Activated B cell treated with CpG ODN at 0.5 μM for 24 hours (primary cell): ENCODE results near the gene ZNF490. TPM values are rescaled to one million over a fixed set of nuclear protein-coding genes. Genes with fewer than 3 reads are reported as not detected.

ENCODE experiments used
- ATAC-seq: fragments of 200-7000 bp; cut with Tn5 transposase; one replicate; pipeline ENCODE4 v1.10.0; 2021; ENCODE audit warnings: low read depth, mild to moderate bottlenecking, moderate library complexity
- CTCF ChIA-PET: fragments of 350-600 bp; sonication (Branson Sonifier 250); formaldehyde crosslinking; loops from one replicate; lab custom pipeline; 2021; ENCODE audit warnings: antibody characterized with exemption; lab: Charles Lee
- POLR2A ChIA-PET: fragments of 350-600 bp; sonication (Branson Sonifier 250); formaldehyde crosslinking; loops from one replicate; lab custom pipeline; 2021; ENCODE audit warnings: antibody characterized with exemption; lab: Charles Lee
- DNase-seq: peaks from one replicate; pipeline ENCODE4 v3.0.0; 2022
- H3K27ac Mint-ChIP-seq: one replicate; pipeline ENCODE4 v1.8.0; 2020; ENCODE audit warnings: mixed read lengths
- H3K27me3 Mint-ChIP-seq: one replicate; pipeline ENCODE4 v1.8.0; 2021; ENCODE audit warnings: mixed read lengths
- H3K36me3 Mint-ChIP-seq: one replicate; pipeline ENCODE4 v1.8.0; 2021; ENCODE audit warnings: low read depth, mixed read lengths
- H3K4me1 Mint-ChIP-seq: one replicate; pipeline ENCODE4 v1.8.0; 2021; ENCODE audit warnings: mixed read lengths
- H3K4me3 Mint-ChIP-seq: one replicate; pipeline ENCODE4 v1.8.0; 2020; ENCODE audit warnings: mild to moderate bottlenecking, mixed read lengths
- H3K9me3 Mint-ChIP-seq: one replicate; pipeline ENCODE4 v1.8.0; 2020; ENCODE audit warnings: mixed read lengths
- CTCF ChIP-seq: fragments of 200-600 bp; IDR thresholded peaks from one replicate; pipeline ENCODE4 v1.8.0; 2022; ENCODE audit warnings: antibody characterized with exemption, mild to moderate bottlenecking
- intact Hi-C: fragments of 100-400 bp; cut with micrococcal nuclease; formaldehyde crosslinking; loops from one replicate; pipeline ENCODE4 v1.15.1; 2024
- total RNA-seq: library from RNA; stranded (reverse); gene quantifications from 2 replicates; pipeline ENCODE4 v1.2.3, GENCODE V29; 2022

ZNF490 gene
- total RNA-seq, 1 donor from 2014 or later, result 15.6 TPM

- ATAC-seq (no peak), DNase-seq (no peak)
- ChIA-PET POLR2A (interaction anchor here (0.7 kb wide), 1 partner anchor 22 kb away, joined by 3 read pairs; no protein-coding TSS in a partner anchor), CTCF (interaction anchor here (1.7 to 2.0 kb wide), 2 partner anchors 34 to 75 kb away, joined by 9 to 15 read pairs; no protein-coding TSS in a partner anchor)
- Mint-ChIP-seq H3K4me3 (no peak overlapping the region), H3K9me3 (no peaks in the 10 kb centered on the region), H3K27me3 (no peaks in the 10 kb centered on the region), H3K4me1 (peaks cover 24% of the 10 kb centered on the region), H3K36me3 (peaks cover 11% of the 10 kb centered on the region), H3K27ac (no peak overlapping the region)
- TF ChIP-seq CTCF, result no peak
- intact Hi-C loops, result no loop called here
Observed at GRCh38 chr19:12638611-12639182, 28.1 kb upstream of the ZNF490 start.

DNA sequence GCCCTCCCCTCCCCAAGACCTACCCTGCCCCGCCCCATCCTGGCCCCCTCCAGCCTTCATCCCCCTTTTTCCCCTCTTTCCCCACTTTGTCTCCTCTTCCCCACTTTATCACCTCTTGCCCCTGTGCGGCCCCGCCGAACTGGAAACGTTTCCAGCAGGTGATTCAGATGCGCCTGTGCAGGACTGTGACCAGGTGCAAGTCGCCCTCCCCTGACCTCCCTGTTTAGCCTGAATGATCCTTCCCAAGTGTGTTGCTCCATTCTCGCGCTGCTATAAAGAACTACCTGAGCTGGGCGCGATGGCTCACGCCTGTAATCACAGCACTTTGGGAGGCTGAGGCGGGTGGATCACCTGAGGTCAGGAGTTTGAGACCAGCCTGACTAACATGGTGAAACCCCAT lies 26.0 kb upstream of the ZNF490 start:
- Mint-ChIP-seq H3K36me3 (peaks cover 16% of the 10 kb centered on the region), H3K27me3 (no peaks in the 10 kb centered on the region), H3K9me3 (no peaks in the 10 kb centered on the region), H3K4me3 (no peak overlapping the region), H3K27ac (no peak overlapping the region), H3K4me1 (peaks cover 28% of the 10 kb centered on the region)
- intact Hi-C loops, result no loop called here
- no peak for ATAC-seq
- no peak for DNase-seq
- CTCF ChIA-PET, result no interaction called here
- POLR2A ChIA-PET, result interaction anchor here (1.0 kb wide), 1 partner anchor 37 kb away, joined by 7 read pairs; no protein-coding TSS in a partner anchor
- TF ChIP-seq CTCF, result no peak

- H3K4me1 Mint-ChIP-seq, result peaks cover 3% of the 10 kb centered on the region
- DNase-seq, result no peak
- H3K36me3 Mint-ChIP-seq, result peaks cover 67% of the 10 kb centered on the region
- POLR2A ChIA-PET, result no interaction called here
- H3K4me3 Mint-ChIP-seq, result no peak overlapping the region
- no peak for ATAC-seq
- intact Hi-C loops, result no loop called here
- CTCF ChIA-PET, result no interaction called here
- no peak for TF ChIP-seq CTCF
- H3K9me3 Mint-ChIP-seq, result peaks cover 5% of the 10 kb centered on the region
- H3K27me3 Mint-ChIP-seq, result no peaks in the 10 kb centered on the region
- H3K27ac Mint-ChIP-seq, result no peak overlapping the region
Observed at GRCh38 chr19:12629215-12629614, 18.6 kb upstream of the ZNF490 start.

GRCh38 chr19:12628040-12629022 lies 17.7 kb upstream of the ZNF490 start:
- Mint-ChIP-seq H3K36me3 (peaks cover 65% of the 10 kb centered on the region), H3K4me3 (no peak overlapping the region), H3K27me3 (no peaks in the 10 kb centered on the region), H3K4me1 (peaks cover 4% of the 10 kb centered on the region), H3K9me3 (peaks cover 5% of the 10 kb centered on the region), H3K27ac (no peak overlapping the region)
- TF ChIP-seq CTCF, result no peak
- DNase-seq (no peak), ATAC-seq (no peak)
- POLR2A ChIA-PET, result interaction anchor here (1.1 kb wide), 1 partner anchor 12 kb away, joined by 3 read pairs; no protein-coding TSS in a partner anchor
- CTCF ChIA-PET, result no interaction called here
- intact Hi-C loops, result no loop called here

DNA sequence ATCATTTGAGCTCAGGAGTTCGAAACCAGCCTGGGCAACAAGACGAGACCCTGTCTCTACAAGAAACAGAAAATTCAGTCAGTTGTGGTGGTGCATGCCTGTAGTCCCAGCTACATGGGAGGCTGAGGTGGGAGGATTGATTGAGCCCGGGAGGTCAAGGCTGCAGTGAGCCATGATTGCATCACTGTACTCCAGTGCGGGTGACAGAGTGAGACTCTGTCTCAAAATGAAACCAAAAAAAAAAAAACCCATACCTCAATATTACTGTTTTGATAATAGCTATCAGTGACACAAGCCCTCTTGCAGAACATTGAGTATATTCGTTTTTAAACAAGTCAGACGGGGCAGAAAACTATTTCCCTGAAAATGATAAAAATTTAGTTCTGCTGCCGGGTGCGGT lies 16.3 kb upstream of the ZNF490 start:
- ATAC-seq (no peak), DNase-seq (no peak)
- Mint-ChIP-seq H3K36me3 (peaks cover 63% of the 10 kb centered on the region), H3K27me3 (no peaks in the 10 kb centered on the region), H3K27ac (no peak overlapping the region), H3K4me1 (peaks cover 8% of the 10 kb centered on the region), H3K9me3 (peaks cover 5% of the 10 kb centered on the region), H3K4me3 (no peak overlapping the region)
- intact Hi-C loops, result no loop called here
- ChIA-PET POLR2A (interaction anchor here (1.1 to 1.2 kb wide), 2 partner anchors 13 to 16 kb away, joined by 3 to 4 read pairs; partner anchors contain the start of genes ZNF490 and ZNF791), CTCF (no interaction called here)
- TF ChIP-seq CTCF, result no peak
